Stomach (tissue), 9 donors: ENCODE results near the gene BTBD2. TPM values are rescaled to one million over a fixed set of nuclear protein-coding genes. Genes with fewer than 3 reads are reported as not detected.
A peak's percentile ranks its signal among the peaks of the same experiment; 100 is the strongest.

Experiments
- DNase-seq, 2 donors: peaks; one replicate each; pipeline versions ENCODE4 v3.0.0 to v3.0.0-alpha.2; 2013 to 2019
- H3K27ac ChIP-seq, 5 donors: fragments of 200-600 bp in 4 of 5; sonication (generic) in 4 of 5; one replicate each; pipeline ENCODE4 v1.5.1; 2013 to 2019; ENCODE audit warnings: mild to moderate bottlenecking in 1 of 5, moderate library complexity in 1 of 5
- H3K27me3 ChIP-seq, 3 donors: fragments of 200-600 bp; sonication (generic); one replicate each; pipeline ENCODE4 v1.5.1; 2017 to 2019; ENCODE audit warnings: mixed run types in 1 of 3
- H3K36me3 ChIP-seq, 4 donors: fragments of 200-600 bp; sonication (generic); 1 replicate in 3 of 4; 2 replicates in 1 of 4; pipeline ENCODE4 v1.5.1; 2016 to 2019
- H3K4me1 ChIP-seq, 4 donors: fragments of 200-600 bp; sonication (generic); one replicate each; pipeline ENCODE4 v1.5.1; 2016 to 2019
- H3K4me3 ChIP-seq, 4 donors: fragments of 200-600 bp; sonication (generic) in 3 of 4; one replicate each; pipeline ENCODE4 v1.5.1; 2016 to 2019; ENCODE audit warnings: mild to moderate bottlenecking in 1 of 4
- H3K9me3 ChIP-seq, 4 donors: fragments of 200-600 bp; sonication (generic); one replicate each; pipeline ENCODE4 v1.5.1; 2016 to 2019
- EP300 ChIP-seq: sonication (generic); formaldehyde crosslinking; IDR thresholded peaks from one replicate; pipeline ENCODE4 v1.6.1; 2017; ENCODE audit warnings: antibody characterized with exemption
- POLR2A ChIP-seq, 4 donors: fragments of 450-650 bp; IDR thresholded peaks; one replicate each; pipeline ENCODE4 v1.6.1; 2016; ENCODE audit warnings: antibody characterized with exemption in 4 of 4, control low read depth in 2 of 4, mild to moderate bottlenecking in 1 of 4, moderate library complexity in 1 of 4
- POLR2AphosphoS5 ChIP-seq, 3 donors: sonication (generic); formaldehyde crosslinking; IDR thresholded peaks; one replicate each; pipeline ENCODE4 v1.6.1; 2016; ENCODE audit warnings: antibody characterized with exemption in 3 of 3
- WGBS, 5 donors: extraction: QIAGEN DNeasy Blood & Tissue Kit in 3 of 5; methylation state at CpG; one replicate each; pipeline versions ENCODE4 v1.1.5 to v1.1.7; 2013 to 2018; 5-methylcytosine and 5-hydroxymethylcytosine counted together
- intact Hi-C: fragments of 100-400 bp; cut with DNase I; formaldehyde crosslinking; loops from one replicate; pipeline ENCODE4 v1.15.1; 2023; ENCODE audit warnings: low total_unique reads
- polyA plus RNA-seq, 3 donors: library from polyadenylated mRNA; stranded (reverse); fragments of 200-250 nt; gene quantifications; one replicate each; pipeline ENCODE4 v1.2.3, GENCODE V29; 2013
- small RNA-seq, 4 donors: library from RNA; depleted of rRNA; stranded (forward); fragments of <200 nt; gene quantifications; one replicate each; pipeline ENCODE3, GENCODE V24; 2016
- total RNA-seq, 5 donors: library from RNA; depleted of rRNA; stranded (reverse); fragments of >200 nt; gene quantifications; one replicate each; pipeline versions ENCODE4 v1.1.0 to v1.2.3, GENCODE V29; 2014 to 2016
- TF ChIP-seq, protein P1 (sequence below), 7 experiments: fragments of 450-650 bp in 4 of 7; fragments of 200-600 bp in 3 of 7; sonication (generic) in 3 of 7; IDR thresholded peaks; one replicate each; pipeline ENCODE4 v1.5.1; 2016 to 2019; ENCODE audit warnings: antibody characterized with exemption in 7 of 7, control low read depth in 2 of 7, mild to moderate bottlenecking in 1 of 7
- donor health status: healthy with polysubstance abuse.
- donor health status: Bipolar disorder and iron deficiency.
- donor health status: healthy.

Gene BTBD2
- total and polyA plus RNA-seq, 8 donors: 17.9 to 50.2 (median 37.6) TPM

GRCh38 chr19:1938071-1938470 lies 77.4 kb downstream of the BTBD2 start:
- intact Hi-C loops: loop anchor here (10.0 kb wide), 2 partner anchors 77 to 137 kb away; partner anchors contain the start of gene BTBD2
- Histone ChIP-seq H3K9me3 (no peaks in the 10 kb centered on the region), H3K4me3 (no peak overlapping the region), H3K4me1 (peaks cover 11 to 31% (median 22%) of the 10 kb centered on the region in 4 donors), H3K27me3 (no peaks in the 10 kb centered on the region), H3K36me3 (no peaks in the 10 kb centered on the region), H3K27ac (no peak overlapping the region)
- 70 to 90% (median 82%) methylated on average over 7 of the region's 7 CpGs for WGBS, 5 donors
- no peak for DNase-seq
- TF ChIP-seq POLR2A (IDR thresholded peaks at IDR 0.05) (no peak), EP300 (no peak), POLR2AphosphoS5 (IDR thresholded peaks at IDR 0.05) (no peak)

DNA sequence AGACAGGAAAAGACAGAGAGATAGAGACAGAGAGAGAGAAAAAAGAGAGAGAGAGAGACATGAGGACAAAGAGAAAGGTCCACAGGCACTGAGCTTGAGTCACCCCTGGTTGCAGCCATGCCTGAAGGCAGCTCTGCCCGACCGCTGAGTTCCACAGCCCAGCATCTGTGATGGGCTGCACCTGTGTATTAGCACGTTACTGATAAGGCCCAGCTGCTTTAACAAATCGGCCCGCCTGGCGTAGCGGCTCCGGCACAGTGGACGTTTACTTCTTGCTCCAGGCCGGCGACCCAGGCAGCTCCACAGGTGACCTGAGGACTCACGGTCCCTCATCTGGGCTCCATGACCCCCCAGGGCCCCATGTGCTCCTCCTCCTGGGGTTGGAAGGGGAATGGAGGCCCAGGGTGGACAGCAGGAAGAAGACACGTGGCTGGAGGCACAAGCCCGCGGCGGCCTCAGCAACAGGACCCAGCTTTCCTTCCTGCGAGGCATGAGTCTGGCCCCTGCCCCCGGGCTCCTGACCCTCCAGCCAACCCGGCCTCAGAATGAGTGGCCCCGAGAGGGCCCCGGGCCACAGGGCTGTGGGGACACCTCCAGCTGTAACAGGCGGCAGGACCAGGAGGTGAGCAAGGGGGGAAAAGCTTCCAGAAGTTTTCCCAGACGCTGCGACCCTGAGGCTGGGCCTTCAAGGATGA lies 78.5 kb downstream of the BTBD2 start:
- WGBS, 5 donors: 84 to 90% (median 89%) methylated on average over 16 to 24 of the region's 24 CpGs
- H3K4me3 ChIP-seq: no peak overlapping the region
- TF ChIP-seq, protein P1, sequence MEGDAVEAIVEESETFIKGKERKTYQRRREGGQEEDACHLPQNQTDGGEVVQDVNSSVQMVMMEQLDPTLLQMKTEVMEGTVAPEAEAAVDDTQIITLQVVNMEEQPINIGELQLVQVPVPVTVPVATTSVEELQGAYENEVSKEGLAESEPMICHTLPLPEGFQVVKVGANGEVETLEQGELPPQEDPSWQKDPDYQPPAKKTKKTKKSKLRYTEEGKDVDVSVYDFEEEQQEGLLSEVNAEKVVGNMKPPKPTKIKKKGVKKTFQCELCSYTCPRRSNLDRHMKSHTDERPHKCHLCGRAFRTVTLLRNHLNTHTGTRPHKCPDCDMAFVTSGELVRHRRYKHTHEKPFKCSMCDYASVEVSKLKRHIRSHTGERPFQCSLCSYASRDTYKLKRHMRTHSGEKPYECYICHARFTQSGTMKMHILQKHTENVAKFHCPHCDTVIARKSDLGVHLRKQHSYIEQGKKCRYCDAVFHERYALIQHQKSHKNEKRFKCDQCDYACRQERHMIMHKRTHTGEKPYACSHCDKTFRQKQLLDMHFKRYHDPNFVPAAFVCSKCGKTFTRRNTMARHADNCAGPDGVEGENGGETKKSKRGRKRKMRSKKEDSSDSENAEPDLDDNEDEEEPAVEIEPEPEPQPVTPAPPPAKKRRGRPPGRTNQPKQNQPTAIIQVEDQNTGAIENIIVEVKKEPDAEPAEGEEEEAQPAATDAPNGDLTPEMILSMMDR (IDR thresholded peaks at IDR 0.05): no peak
- TF ChIP-seq POLR2AphosphoS5 (IDR thresholded peaks at IDR 0.05) (no peak), EP300 (no peak), POLR2A (IDR thresholded peaks at IDR 0.05) (no peak)

DNA sequence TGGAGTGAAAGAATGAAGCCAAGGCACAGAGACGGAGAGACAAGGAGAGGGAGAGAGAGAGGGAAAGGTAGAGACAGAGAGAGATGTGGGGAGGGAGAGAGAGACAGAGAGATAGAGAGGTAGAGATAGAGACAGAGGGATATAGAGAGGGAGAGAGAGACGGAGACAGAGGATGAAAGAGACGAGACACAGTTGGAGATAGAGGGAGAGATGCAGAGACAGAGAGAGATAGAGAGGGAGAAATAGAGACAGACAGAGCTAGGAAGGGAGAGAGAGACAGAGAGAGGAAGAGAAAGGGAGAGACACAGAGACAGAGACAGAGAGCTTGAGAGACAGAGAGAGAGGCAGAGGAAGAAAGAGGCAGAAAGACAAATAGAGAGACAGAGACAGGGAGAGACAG lies 79.1 kb downstream of the BTBD2 start:
- peaks cover 4 to 19% (median 12%) of the 10 kb centered on the region in 4 donors for H3K4me1 ChIP-seq
- peaks cover 0 to 5% (median 0%) of the 10 kb centered on the region in 4 donors for H3K9me3 ChIP-seq
- no peak overlapping the region for H3K27ac ChIP-seq
- no peaks in the 10 kb centered on the region for H3K27me3 ChIP-seq
- H3K36me3 ChIP-seq: no peaks in the 10 kb centered on the region
- DNase-seq: no peak
- H3K4me3 ChIP-seq: no peak overlapping the region
- TF ChIP-seq, protein P1 (IDR thresholded peaks at IDR 0.05): no peak
- TF ChIP-seq POLR2A (IDR thresholded peaks at IDR 0.05): no peak
- TF ChIP-seq EP300: no peak
- no peak for TF ChIP-seq POLR2AphosphoS5 (IDR thresholded peaks at IDR 0.05)
- intact Hi-C loops: loop anchor here (10.0 kb wide), 2 partner anchors 78 to 138 kb away; partner anchors contain the start of gene BTBD2
- 82 to 86% (median 84%) methylated on average over 3 of the region's 3 CpGs for WGBS, 5 donors

More for the DNA sequence above, 78.5 kb downstream of the BTBD2 start:
- Histone ChIP-seq H3K4me1 (peaks cover 4 to 21% (median 12%) of the 10 kb centered on the region in 4 donors), H3K9me3 (peaks cover 0 to 5% (median 0%) of the 10 kb centered on the region in 4 donors), H3K36me3 (no peaks in the 10 kb centered on the region), H3K27me3 (no peaks in the 10 kb centered on the region), H3K27ac (no peak overlapping the region)
- intact Hi-C loops: loop anchor here (10.0 kb wide), 2 partner anchors 78 to 138 kb away; partner anchors contain the start of gene BTBD2
- no peak for DNase-seq

- Histone ChIP-seq H3K36me3 (no peaks in the 10 kb centered on the region), H3K27me3 (no peaks in the 10 kb centered on the region), H3K9me3 (peaks cover 0 to 5% (median 0%) of the 10 kb centered on the region in 4 donors), H3K27ac (no peak overlapping the region), H3K4me1 (peaks cover 4 to 19% (median 12%) of the 10 kb centered on the region in 4 donors), H3K4me3 (no peak overlapping the region)
- TF ChIP-seq POLR2A (IDR thresholded peaks at IDR 0.05) (no peak), POLR2AphosphoS5 (IDR thresholded peaks at IDR 0.05) (no peak), EP300 (no peak)
- TF ChIP-seq, protein P1 (IDR thresholded peaks at IDR 0.05): no peak
- DNase-seq: peak in 1 of 2 donors; percentile 36
- intact Hi-C loops: loop anchor here (10.0 kb wide), 2 partner anchors 79 to 139 kb away; partner anchors contain the start of gene BTBD2
- WGBS, 5 donors: 39 to 55% (median 47%) methylated on average over 10 to 11 of the region's 11 CpGs
Observed at GRCh38 chr19:1935484-1936208, 79.9 kb downstream of the BTBD2 start.

Small RNAs within 50 kb of the gene (small RNA-seq; reads per million reads assigned to genes)
- gene AC007136.1: 0 reads per million in 4 donors

Other genes starting within 250 kb of the BTBD2 start
- 1 to 10 TPM in 1 of 5 donors, not detected in 4; 1.3 TPM for gene ATP8B3, start 203.4 kb downstream of the BTBD2 start, total RNA-seq
- gene ATP8B3, start 203.4 kb downstream of the BTBD2 start, polyA plus RNA-seq: 1 to 10 TPM in 1 of 3 donors, under 1 TPM in 2; 0.15 to 1.4 (median 0.31) TPM
- 100 to 1,000 TPM in 1 of 5 donors, 10 to 100 TPM in 4; 10.1 to 164 (median 25.7) TPM for gene REXO1, start 167.2 kb downstream of the BTBD2 start, total RNA-seq
- gene REXO1, start 167.2 kb downstream of the BTBD2 start, polyA plus RNA-seq: 10 to 100 TPM; 10.1 to 15.5 (median 15.2) TPM
- gene KLF16, start 152.1 kb downstream of the BTBD2 start, total RNA-seq: 10 to 100 TPM in 2 of 5 donors, 1 to 10 TPM in 2, not detected in 1; 3.5 to 31.9 (median 15.8) TPM
- 1 to 10 TPM; 5.0 to 7.6 (median 6.6) TPM for gene KLF16, start 152.1 kb downstream of the BTBD2 start, polyA plus RNA-seq
- 100 to 1,000 TPM in 1 of 5 donors, 10 to 100 TPM in 4; 25.7 to 177 (median 33.0) TPM for gene ABHD17A, start 130.2 kb downstream of the BTBD2 start, total RNA-seq
- gene ABHD17A, start 130.2 kb downstream of the BTBD2 start, polyA plus RNA-seq: 10 to 100 TPM; 73.0 to 76.3 (median 75.5) TPM
- gene ADAT3, start 110.3 kb downstream of the BTBD2 start, total RNA-seq: 10 to 100 TPM in 3 of 5 donors, 1 to 10 TPM in 2; 4.2 to 75.9 (median 18.3) TPM
- gene ADAT3, start 110.3 kb downstream of the BTBD2 start, polyA plus RNA-seq: 1 to 10 TPM; 5.5 to 6.7 (median 6.0) TPM
- gene SCAMP4, start 110.3 kb downstream of the BTBD2 start, total RNA-seq: 10 to 100 TPM; 10.7 to 77.6 (median 17.9) TPM
- 10 to 100 TPM in 2 of 3 donors, 1 to 10 TPM in 1; 7.8 to 23.9 (median 19.4) TPM for gene SCAMP4, start 110.3 kb downstream of the BTBD2 start, polyA plus RNA-seq
- 100 to 1,000 TPM in 3 of 5 donors, 10 to 100 TPM in 2; 35.8 to 210 (median 106) TPM for gene CSNK1G2, start 74.5 kb downstream of the BTBD2 start, total RNA-seq
- 10 to 100 TPM; 30.2 to 44.9 (median 37.3) TPM for gene CSNK1G2, start 74.5 kb downstream of the BTBD2 start, polyA plus RNA-seq
- gene MKNK2, start 35.5 kb upstream of the BTBD2 start, total RNA-seq: 100 to 1,000 TPM in 2 of 5 donors, 10 to 100 TPM in 3; 38.7 to 192 (median 83.9) TPM
- gene MKNK2, start 35.5 kb upstream of the BTBD2 start, polyA plus RNA-seq: 100 to 1,000 TPM; 102 to 164 (median 130) TPM
- 100 to 1,000 TPM in 2 of 5 donors, 10 to 100 TPM in 2, 1 to 10 TPM in 1; 9.9 to 181 (median 41.4) TPM for gene MOB3A, start 80.6 kb upstream of the BTBD2 start, total RNA-seq
- 10 to 100 TPM; 12.6 to 17.4 (median 14.1) TPM for gene MOB3A, start 80.6 kb upstream of the BTBD2 start, polyA plus RNA-seq
- gene IZUMO4, start 81.2 kb upstream of the BTBD2 start, total RNA-seq: 1 to 10 TPM in 2 of 5 donors, not detected in 3; 3.5 to 7.5 TPM
- 10 to 100 TPM in 1 of 3 donors, 1 to 10 TPM in 2; 8.1 to 22.3 (median 9.6) TPM for gene IZUMO4, start 81.2 kb upstream of the BTBD2 start, polyA plus RNA-seq
- 100 to 1,000 TPM in 4 of 5 donors, 10 to 100 TPM in 1; 49.0 to 340 (median 134) TPM for gene AP3D1, start 135.9 kb upstream of the BTBD2 start, total RNA-seq
- 10 to 100 TPM; 53.8 to 59.6 (median 59.4) TPM for gene AP3D1, start 135.9 kb upstream of the BTBD2 start, polyA plus RNA-seq
- gene DOT1L, start 148.2 kb upstream of the BTBD2 start, total RNA-seq: 10 to 100 TPM; 10.5 to 71.8 (median 28.1) TPM
- gene DOT1L, start 148.2 kb upstream of the BTBD2 start, polyA plus RNA-seq: 1 to 10 TPM; 3.8 to 6.4 (median 5.0) TPM
- 100 to 1,000 TPM in 2 of 5 donors, 10 to 100 TPM in 3; 22.2 to 459 (median 96.9) TPM for gene PLEKHJ1, start 220.6 kb upstream of the BTBD2 start, total RNA-seq
- 100 to 1,000 TPM; 113 to 173 (median 132) TPM for gene PLEKHJ1, start 220.6 kb upstream of the BTBD2 start, polyA plus RNA-seq
- gene SF3A2, start 221.1 kb upstream of the BTBD2 start, total RNA-seq: 100 to 1,000 TPM in 1 of 5 donors, 10 to 100 TPM in 4; 25.8 to 214 (median 33.9) TPM
- gene SF3A2, start 221.1 kb upstream of the BTBD2 start, polyA plus RNA-seq: 10 to 100 TPM; 33.3 to 42.4 (median 40.2) TPM
- 1 to 10 TPM in 2 of 5 donors, under 1 TPM in 1, not detected in 2; 0.45 to 2.0 (median 1.1) TPM for gene AMH, start 233.6 kb upstream of the BTBD2 start, total RNA-seq
- 1 to 10 TPM in 1 of 3 donors, under 1 TPM in 2; 0.50 to 1.5 (median 0.61) TPM for gene AMH, start 233.6 kb upstream of the BTBD2 start, polyA plus RNA-seq
- gene JSRP1, start 240.7 kb upstream of the BTBD2 start, total RNA-seq: under 1 TPM in 1 of 5 donors, not detected in 4; 0.58 TPM
- gene JSRP1, start 240.7 kb upstream of the BTBD2 start, polyA plus RNA-seq: under 1 TPM in 2 of 3 donors, not detected in 1; 0.68 to 0.75 TPM